NCI-H526 treated with DMSO at 0.1 percent for 48 hours (cell line): ENCODE measurements around the gene GRAMD2B.
A peak's percentile ranks its signal among the peaks of the same experiment; 100 is the strongest.
"Not testable (repeated sequence)": the region's sequence is repeated elsewhere in the genome, so short reads cannot be mapped to it uniquely, and the experiment has no call there.

Experiments used
- DNase-seq: peaks from one replicate; lab custom pipeline; 2025; lab: John Stamatoyannopoulos, UW

GRAMD2B gene, protein sequence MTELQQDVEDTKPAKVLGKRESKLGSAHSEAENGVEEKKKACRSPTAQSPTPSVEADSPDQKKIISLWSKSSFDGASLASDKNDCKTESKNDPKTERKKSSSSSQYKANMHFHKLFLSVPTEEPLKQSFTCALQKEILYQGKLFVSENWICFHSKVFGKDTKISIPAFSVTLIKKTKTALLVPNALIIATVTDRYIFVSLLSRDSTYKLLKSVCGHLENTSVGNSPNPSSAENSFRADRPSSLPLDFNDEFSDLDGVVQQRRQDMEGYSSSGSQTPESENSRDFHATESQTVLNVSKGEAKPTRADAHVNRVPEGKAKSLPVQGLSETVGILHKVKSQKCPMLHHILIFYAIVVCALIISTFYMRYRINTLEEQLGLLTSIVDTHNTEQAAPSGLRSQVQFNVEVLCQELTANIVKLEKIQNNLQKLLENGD

DNA sequence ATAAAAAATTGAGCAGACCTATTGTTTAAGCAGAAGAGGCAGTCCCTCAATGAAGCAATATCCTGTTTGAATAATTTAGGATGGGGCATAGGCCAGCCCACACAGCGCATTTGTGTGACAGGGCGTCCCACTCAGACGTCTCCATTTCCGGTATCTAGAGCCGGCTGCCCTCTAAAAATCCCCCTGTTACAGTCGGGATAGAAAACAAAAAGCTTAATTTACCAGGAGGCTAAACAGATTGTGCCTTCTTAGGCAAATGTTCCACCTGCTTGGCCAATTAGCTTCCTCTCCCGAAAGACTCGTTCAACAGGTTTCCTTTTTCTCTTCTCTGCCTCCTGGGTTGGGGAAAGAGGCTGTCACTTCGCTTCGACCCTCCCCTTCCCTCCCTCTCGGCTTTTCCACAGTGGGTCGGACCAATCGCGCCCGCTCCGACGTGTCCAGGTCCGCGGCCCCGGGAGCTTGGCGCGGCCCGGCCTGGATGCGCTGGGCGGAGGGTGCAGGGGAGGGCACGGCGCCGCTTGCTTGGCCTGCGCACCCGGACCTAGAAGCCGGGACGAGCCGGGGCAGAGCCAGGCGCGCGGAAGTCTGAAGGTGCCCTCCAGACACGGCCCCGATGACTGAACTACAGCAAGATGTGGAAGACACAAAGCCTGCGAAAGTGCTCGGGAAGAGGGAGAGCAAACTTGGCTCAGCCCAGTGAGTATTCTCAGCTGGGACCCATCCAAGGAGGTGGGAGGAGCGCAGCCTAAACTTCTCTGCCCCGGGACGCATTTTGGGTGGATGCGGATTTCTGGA is at the start of gene GRAMD2B:
Gene GRAMD2B, plus strand, starts transcription at position 416 of the 795 bp plus-strand sequence. Its CDS starts 198 bp downstream, at position 614.
- DNase-seq, result peak; percentile 73

DNA sequence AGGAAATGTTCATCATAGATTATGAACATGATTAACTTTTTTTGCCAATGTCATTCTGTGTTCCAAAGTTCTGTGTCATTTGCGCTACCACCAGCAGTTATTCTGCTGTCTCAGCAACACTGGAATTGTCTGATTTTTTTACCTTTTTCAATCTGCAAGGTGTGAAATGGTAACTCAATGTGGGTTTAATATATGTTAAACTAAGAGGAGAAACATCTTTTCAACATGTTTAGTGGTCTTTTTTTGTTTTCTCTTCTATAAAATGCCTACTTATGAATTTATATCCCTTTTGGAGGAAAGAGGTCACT is 49.1 kb upstream of the GRAMD2B start:
- no peak for DNase-seq

DNA sequence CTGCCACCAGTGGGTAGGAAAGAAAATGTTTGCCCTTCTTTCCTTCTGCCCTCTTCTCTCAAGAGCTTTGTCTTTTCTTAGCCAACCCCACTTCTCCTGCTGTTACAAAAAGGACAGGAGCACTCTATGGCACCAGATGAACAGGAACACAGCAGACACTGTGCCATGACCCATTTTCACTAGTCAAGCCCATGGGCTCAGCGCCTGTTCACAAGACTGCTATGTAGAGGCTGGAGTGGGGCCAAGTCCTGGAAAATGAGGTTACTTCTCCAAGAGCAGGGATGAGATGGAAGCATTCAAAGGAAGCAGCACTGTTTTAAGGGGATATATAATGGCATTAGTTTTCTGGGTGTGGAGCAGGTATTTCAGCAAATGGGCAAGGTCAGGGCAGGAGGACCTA is 46.8 kb upstream of the GRAMD2B start:
- no peak for DNase-seq

DNA sequence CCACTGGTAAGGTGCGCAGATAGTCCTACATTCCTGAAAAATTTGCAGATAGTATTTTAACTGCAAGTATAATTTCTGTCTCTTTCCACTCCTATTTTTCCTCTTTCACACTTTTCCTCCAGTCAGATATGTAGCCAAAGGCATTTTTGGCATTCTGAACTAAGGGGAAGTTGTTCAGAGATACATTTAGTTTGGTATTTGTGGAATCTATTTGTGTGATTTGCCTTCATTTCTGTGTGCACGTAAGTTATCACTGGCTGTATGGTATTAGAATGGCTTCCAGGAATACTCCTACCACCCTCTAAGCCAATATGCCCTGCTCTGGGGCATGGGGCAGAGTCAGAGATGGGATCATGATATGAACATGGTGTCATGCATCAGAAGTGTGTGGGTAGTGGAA is 45.8 kb upstream of the GRAMD2B start:
- DNase-seq, result no peak

DNA sequence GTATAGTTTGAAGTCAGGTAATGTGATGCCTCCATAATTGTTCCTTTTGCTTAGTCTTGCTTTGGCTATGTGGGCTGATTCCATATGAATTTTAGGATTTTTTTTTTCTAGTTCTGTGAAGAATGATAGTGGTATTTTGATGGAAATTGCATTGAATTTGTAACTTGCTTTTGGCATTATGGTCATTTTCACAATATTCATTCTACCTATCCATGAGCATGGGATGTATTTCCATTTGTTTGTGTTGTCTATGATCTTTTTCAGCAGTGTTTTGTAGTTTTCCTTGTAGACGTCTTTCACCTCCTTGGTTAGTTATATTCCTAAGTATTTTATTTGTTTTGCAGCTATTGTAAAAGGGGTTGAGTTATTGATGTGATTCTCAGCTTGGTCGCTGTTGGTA is 42.9 kb upstream of the GRAMD2B start:
- DNase-seq, result not testable (repeated sequence)

DNA sequence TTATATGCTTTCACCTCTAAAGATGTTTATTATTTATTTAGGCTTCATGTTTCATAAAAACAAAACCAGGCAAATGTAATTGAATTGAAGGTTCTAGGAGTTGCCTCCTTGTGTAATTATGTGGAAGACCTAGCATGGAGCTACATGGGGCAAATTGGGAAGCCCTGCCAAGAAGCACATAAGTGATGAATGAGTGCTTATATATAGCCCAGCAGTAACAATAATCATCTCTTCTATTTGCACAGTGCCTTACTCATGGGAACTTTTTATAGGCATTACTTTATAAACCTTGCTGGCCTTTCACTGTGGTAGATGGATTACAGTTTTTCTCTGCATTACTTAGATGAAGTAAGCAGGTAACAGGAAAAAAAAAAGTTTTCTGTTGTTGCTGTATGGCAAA is 40.0 kb upstream of the GRAMD2B start:
- no peak for DNase-seq

DNA sequence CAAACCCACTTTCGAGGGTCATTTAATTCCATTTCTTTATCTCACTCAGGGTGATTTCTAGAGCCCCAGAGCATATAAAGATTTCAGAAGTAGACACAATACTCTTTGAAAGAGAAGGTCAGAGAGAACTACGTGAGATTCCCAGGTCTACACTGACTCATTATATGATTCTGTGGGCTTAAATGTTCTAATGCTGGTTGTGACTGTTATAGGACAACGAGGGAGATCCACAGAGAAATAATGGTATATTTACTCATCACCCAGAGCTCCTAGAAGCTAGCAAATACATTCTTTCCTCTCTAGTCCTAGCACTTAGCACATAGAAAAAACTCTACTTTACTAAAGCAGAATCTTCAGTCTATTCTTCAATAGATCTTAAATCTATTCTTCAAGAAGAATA is 39.4 kb upstream of the GRAMD2B start:
- DNase-seq, result no peak

DNA sequence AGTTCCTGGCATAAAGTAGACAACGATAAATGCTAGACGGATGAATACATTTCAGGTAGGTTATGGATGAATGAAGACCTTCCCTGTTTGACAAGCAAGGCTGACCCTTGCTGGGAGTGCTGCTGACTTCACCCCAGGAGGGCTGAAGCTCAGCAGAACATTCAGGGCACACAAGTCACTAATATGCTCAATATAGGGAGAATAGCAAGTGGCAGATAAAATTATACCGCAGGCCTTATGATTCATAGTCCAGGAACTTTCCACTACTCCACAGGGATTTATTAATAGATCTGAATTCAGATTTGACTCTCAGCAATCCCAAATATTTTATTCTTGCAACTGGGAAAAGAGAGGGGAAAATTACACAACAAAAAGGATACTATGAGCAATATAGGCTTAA is 38.2 kb upstream of the GRAMD2B start:
- DNase-seq, result no peak

DNA sequence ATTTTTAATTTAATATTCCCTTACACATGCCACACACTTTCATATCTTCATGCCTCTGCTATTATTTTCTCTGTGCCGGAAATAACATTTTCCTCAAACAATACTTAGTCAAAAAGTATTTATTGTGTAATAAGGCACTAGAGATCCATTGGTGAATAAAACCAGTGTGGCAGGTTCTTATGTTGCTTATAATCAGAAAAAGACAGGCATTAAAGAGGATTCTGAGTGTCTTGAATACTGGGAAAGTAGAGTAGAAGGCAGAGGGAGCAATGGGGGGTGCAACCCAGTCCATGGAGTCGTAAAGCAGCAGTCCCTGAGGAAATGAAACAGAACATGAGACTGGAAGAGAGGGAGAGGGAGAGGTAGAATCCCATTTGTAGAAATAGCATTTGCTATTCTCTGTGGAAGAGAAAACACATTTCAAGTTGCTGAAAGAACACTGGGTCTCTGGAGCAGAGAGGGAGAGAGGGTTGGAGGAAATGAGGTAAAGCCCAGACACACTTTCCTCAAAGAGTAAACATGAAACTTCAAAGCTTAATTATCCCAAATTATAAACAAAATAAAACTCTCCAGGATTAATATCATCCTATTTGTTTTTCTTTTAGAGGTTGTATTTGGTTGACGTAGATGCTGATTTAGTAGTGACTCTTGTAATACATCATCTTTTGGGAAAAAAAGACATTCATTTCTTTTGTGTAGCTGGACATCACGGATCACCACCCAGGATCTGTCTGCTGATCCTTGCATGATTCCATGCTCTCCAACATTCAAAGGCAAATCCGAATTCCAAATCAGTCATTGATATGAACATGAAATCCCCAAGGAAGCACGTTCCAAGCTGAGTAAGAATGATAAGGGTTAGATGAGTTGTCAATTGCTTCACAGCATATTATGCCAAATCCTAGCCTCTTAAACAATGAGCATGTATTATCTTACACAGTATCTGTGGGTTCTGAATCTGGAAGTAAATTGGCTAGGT is 37.4 kb upstream of the GRAMD2B start:
- no peak for DNase-seq

DNA sequence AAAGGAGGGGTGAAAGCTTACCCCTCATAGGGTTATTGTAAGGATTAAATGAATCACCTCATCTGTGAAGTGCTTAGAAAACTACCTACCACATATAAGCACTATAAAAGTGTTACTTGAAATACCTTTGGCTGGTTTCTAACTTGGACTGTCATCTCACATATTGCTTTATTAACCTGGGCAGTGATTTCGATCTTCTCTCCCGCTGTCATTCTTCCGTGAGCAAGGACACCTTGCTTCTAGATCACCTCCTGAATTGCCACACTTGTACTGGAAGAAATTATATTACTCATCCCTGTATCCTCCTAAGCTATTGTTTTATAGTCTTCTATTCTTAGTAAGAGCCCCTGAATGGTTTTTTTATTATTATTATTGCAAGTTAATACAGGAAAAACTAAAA is 34.0 kb upstream of the GRAMD2B start:
- DNase-seq, result no peak

DNA sequence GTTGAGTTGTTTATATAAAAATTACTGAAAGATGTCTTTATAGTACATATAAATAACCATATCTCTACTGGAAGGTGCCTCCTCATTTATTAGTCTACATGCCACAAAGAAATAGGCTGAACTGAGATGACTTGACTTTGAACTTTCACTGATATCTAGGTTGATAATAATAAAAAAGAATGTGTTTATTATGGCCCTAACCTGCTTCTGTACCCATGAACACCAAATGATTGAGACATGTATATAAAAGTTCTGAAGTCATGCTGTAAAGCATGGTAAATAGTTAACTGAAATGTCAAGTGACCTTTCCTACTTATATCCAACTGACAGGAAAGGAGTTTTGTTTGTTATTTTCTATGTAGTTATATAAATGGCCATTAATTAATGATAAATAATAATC is 33.2 kb upstream of the GRAMD2B start:
- no peak for DNase-seq

DNA sequence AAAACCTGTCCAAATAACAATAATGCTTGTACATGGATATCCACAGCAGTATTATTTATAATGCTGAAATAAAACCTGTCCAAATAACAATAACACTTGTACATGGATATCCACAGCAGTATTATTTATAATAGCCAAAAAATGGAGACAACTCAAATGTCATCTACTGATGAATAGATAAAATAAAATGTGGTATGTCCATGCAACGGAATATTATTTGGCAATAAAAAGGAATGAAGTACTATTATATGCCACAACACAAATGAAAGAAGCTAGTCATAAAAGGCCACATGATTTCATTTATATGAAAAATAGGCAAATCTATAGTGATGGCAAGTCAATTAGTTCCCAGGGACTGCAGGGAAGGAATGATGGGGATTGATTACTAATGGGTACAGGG is 31.8 kb upstream of the GRAMD2B start:
- DNase-seq, result no peak

DNA sequence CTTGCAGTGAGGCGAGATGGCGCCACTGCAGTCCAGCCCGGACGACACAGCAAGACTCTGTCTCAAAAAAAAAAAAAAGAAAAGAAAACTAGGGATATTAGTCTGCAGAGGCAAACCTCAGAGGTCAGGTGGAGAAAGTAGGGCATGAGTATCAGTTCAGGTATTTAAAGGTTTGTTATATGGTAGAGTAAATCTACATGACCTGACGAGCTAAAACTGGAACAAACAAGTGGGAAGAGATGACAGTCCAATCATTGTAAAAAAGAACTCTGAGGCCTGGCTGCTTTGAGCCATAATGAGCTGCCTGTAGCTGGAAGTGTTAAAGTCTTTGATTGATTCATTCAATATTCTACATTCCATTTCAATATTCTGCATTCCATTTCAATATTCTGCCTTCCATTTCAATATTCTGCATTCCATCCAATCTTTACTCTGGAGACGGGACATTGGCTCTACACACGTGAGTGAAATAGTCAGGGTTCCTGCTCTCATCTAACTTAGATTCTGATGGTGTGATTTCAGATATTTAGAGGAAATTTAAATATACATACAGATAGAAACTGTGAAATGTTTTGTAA is 28.9 kb upstream of the GRAMD2B start:
- no peak for DNase-seq

DNA sequence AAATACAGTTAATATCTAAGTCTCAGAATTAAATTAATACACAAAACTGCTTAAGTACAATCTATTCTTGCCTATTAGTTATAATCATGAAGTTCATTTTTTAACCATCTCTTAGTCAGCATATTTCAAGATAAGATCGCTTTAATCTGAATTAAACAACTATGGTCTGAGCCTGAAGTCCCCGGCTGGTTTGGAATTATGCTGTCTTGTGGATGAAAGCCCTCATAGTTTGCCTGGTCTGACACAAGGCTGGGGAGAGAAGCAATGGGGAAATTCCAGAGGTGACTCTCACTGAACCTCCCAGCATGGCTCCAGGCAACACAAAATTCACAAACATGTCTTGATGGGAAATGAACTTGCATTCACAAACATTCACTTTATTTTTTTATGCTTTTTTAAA is 28.0 kb upstream of the GRAMD2B start:
- DNase-seq, result no peak

DNA sequence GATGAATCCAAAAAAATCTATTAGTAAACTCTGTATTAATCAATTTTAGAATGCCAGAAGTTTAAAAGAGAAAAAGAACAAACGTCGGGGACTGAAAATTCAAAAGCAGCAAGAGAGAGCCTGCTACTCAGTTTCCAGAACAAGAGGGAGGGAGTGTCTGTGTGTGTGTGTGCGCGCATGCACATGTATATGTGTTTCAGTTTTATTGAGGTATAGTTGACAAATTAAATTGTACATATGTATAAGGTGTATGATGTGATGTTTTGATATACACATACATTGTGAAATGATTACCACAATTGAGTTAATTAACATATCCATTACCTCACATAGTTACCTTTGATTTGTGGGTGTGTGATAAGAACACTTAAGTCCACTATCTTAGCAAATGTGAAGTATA is 27.6 kb upstream of the GRAMD2B start:
- no peak for DNase-seq

DNA sequence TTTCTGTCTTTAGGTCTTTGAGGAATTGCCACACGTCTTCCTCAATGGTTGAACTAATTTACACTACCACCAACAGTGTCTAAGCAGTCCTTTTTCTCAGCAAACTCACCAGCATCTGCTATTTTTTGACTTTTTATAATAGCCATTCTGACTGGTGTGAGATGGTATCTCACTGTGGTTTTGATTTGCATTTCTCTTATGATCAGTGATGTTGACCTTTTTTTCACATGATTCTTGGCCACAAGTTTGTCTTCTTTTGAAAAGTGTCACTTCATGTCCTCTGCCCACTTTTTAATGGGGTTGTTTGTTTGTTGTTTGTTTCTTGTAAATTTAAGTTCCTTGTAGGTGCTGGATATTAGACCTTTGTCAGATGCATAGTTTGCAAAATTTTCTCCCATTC is 26.5 kb upstream of the GRAMD2B start:
- not testable (repeated sequence) for DNase-seq

DNA sequence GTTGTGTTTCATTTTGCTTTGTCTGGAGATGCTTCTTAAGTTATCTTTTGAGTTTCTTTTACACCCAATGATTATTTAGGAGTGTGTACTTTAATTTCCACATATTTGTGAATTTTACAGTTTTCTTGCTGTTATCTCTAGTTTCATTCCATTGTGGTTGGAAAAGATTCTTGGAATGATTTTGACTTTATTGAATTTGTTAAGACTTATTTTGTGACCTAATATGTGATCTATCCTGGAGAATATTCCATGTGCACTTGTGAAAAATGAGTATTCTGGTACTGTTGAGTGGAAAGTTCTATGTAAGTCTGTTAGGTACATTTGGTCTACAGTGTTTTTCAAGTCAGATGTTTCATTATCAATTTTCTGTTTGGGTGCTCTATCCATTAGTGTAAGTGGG is 24.4 kb upstream of the GRAMD2B start:
- no peak for DNase-seq

DNA sequence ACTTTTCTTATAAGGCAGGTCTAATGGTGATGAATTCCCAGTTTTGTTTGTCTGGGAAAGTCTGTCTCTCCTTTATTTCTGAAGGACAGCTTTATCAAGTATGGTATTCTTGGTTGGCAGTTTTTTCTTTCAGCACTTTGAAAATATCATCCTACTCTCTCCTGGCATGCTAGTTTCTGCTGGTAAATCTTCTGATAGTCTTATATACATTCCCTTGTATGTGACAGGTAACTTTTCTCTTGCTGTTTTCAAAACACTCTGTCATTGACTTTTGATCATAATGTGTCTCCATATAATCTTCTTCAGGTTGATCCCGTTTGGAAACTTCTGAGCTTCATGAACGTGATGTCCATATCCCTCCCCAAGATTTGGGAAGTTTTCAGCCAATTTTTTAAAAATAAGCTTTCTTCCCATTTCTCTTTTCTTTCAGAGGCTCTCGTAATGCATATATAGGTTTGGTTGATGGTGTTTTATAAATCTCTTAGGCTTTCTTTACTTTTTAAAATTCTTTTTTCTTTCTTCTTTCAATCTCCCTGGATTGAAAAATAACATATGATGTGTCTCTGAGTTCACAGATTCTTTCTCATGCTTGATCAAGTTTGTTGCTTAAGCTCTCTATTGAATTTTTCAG is 22.5 kb upstream of the GRAMD2B start:
- no peak for DNase-seq

DNA sequence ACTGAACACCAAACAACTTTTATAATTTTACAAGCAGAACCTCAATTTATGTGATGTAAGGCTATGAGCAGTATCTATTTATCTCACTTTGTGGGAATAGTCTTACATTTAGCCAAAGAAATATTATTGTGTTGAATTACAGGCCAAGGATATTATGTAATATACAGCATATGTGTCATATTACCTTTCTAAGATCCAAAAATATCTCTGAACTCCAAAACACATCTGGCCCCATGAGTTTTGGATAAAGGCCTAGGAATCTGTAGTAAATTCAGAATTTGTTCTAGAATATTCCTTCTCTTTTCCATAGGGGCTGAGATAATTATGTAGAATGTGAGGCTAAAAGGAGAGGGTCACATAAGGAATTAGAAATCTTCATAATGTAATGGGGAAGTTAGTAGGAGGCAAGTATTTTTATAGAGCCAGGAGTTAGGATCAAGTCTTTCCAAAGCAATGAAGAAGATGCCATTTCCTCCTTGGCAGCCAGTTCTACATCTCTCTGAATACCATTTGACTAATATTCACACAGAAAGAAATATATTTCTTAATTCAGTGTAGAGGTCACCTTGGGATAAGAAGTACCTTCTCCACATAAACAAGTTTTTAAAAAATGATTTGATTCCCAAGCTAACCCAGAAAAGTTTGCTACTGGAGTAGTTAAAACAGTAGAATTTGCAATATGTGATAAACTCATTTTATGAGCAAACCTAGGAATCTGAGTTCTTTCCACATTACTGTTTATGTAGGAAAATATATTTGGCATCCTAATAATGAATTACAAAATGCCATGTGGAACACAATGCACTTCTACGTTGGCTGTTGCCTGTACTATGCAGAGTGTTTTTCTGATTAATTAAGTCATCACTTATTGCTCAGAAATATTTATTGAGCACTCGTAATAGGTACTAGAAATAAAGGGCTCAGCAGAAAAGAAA is 20.3 kb upstream of the GRAMD2B start:
- no peak for DNase-seq

DNA sequence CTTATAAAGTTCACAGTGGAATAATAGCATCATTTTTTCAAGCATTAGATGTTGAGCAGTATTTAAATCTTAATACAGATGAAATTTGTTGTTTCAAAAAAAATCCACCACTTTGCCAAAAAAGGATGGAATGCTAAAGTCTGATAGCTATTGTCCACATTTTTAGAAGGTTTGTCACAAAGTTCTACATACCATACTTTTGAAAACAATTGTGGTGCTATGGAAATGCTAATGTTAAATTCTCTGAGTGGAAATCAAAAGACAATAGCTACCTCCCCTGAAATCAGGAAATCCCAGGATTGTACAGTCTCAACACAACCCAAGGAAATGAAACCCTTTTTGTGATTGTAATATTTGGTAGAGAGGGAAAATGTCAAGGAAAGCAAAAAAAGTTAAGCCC is 19.3 kb upstream of the GRAMD2B start:
- no peak for DNase-seq
